Ovary (tissue), 9 donors: ENCODE measurements around the gene ANXA6. TPM values are rescaled to one million over a fixed set of nuclear protein-coding genes. Genes with fewer than 3 reads are reported as not detected.

Experiments
- DNase-seq, 5 donors: peaks; one replicate each; pipeline ENCODE4 v3.0.0-alpha.2; 2019 to 2020
- H3K27ac ChIP-seq, 2 donors: fragments of 200-600 bp; one replicate each; pipeline versions ENCODE4 v1.5.1 to v1.8.0; 2019 to 2022
- H3K27me3 ChIP-seq: fragments of 200-600 bp; one replicate; pipeline ENCODE4 v1.8.0; 2022
- H3K36me3 ChIP-seq: fragments of 200-600 bp; sonication (generic); one replicate; pipeline ENCODE4 v1.5.1; 2019
- H3K4me1 ChIP-seq: one replicate; pipeline ENCODE4 v1.8.1; 2013; ENCODE audit warnings: mild to moderate bottlenecking, moderate library complexity; ENCODE audit not compliant: insufficient read depth
- H3K4me3 ChIP-seq: fragments of 200-600 bp; sonication (generic); one replicate; pipeline ENCODE4 v1.5.1; 2017
- H3K9me3 ChIP-seq, 2 donors: fragments of 200-600 bp in 1 of 2; sonication (generic) in 1 of 2; one replicate each; pipeline versions ENCODE4 v1.5.1 to v1.8.1; 2013 to 2019; ENCODE audit warnings: mild to moderate bottlenecking in 1 of 2, moderate library complexity in 1 of 2
- CTCF ChIP-seq, 3 donors: fragments of 450-650 bp in 2 of 3; fragments of 200-600 bp in 1 of 3; IDR thresholded peaks; one replicate each; pipeline versions ENCODE4 v1.5.1 to v1.8.0; 2016 to 2022; ENCODE audit warnings: antibody characterized with exemption in 3 of 3, mild to moderate bottlenecking in 1 of 3
- EP300 ChIP-seq: sonication (generic); formaldehyde crosslinking; IDR thresholded peaks from one replicate; pipeline ENCODE4 v1.6.1; 2017; ENCODE audit warnings: antibody characterized with exemption
- POLR2A ChIP-seq: fragments of 450-650 bp; IDR thresholded peaks from one replicate; pipeline ENCODE4 v1.6.1; 2017; ENCODE audit warnings: antibody characterized with exemption, mild to moderate bottlenecking, moderate library complexity
- WGBS, 3 donors: extraction: QIAGEN DNeasy Blood & Tissue Kit in 1 of 3; methylation state at CpG; one replicate each; pipeline versions ENCODE4 v1.1.5 to v1.1.7; 2013 to 2017; 5-methylcytosine and 5-hydroxymethylcytosine counted together
- intact Hi-C, 4 donors: fragments of 100-400 bp; cut with DNase I; formaldehyde crosslinking; loops; one replicate each; pipeline versions ENCODE4 v1.11.0 to v1.15.1; 2022 to 2023
- polyA plus RNA-seq, 2 donors: library from polyadenylated mRNA; stranded (reverse); fragments of 200-250 nt in 1 of 2; fragments of 350-450 nt in 1 of 2; fragmentation: Illumina TruSeq in 1 of 2; extraction: RNeasy Lipid Tissue Mini Kit (QIAGEN cat#74804) in 1 of 2; gene quantifications; one replicate each; pipeline ENCODE4 v1.2.3, GENCODE V29; 2013 to 2014
- total RNA-seq, 7 donors: library from RNA; depleted of rRNA in 2 of 7; stranded (reverse); fragments of >200 nt in 2 of 7; fragmentation: NEBNext Ultra II Directional in 3 of 7; extraction: Animal tissue kit (Norgen Biotek cat#: 25700) in 3 of 7; gene quantifications; one replicate each; pipeline versions ENCODE4 v1.1.0 to v1.2.4, GENCODE V29; 2016 to 2023
- donor health status: DM: no; HTN: no; CAD: no; lungs with moderate emphysema.
- donor health status: DM: no; HTN: no; CAD: no.
- donor health status: Bipolar disorder and iron deficiency.
- donor health status: DM: yes; HTN: yes; CAD: no.
- donor health status: DM: no; HTN: no; CAD: no.
- donor health status: DM: yes; HTN: yes; CAD: no.

Gene ANXA6
- total and polyA plus RNA-seq, 9 donors = 117 to 541 (median 225) TPM

GRCh38 chr5:151195622-151196021 is 38.0 kb upstream of the ANXA6 start:
- Histone ChIP-seq H3K27me3 (no peaks in the 10 kb centered on the region), H3K4me3 (no peak overlapping the region), H3K4me1 (no peaks in the 10 kb centered on the region), H3K27ac (no peak overlapping the region), H3K9me3 (no peaks in the 10 kb centered on the region), H3K36me3 (no peaks in the 10 kb centered on the region)
- 82 to 85% (median 84%) methylated on average over 5 of the region's 5 CpGs for WGBS, 3 donors
- intact Hi-C loops = no loop called here
- no peak for TF ChIP-seq POLR2A
- no peak for TF ChIP-seq CTCF (IDR thresholded peaks at IDR 0.05)
- TF ChIP-seq EP300 = no peak
- DNase-seq = no peak

GRCh38 chr5:151192626-151193025 is 35.0 kb upstream of the ANXA6 start:
- Histone ChIP-seq H3K36me3 (no peaks in the 10 kb centered on the region), H3K4me1 (no peaks in the 10 kb centered on the region), H3K4me3 (no peak overlapping the region), H3K27ac (no peak overlapping the region), H3K9me3 (no peaks in the 10 kb centered on the region), H3K27me3 (no peaks in the 10 kb centered on the region)
- TF ChIP-seq CTCF (IDR thresholded peaks at IDR 0.05) (no peak), EP300 (no peak), POLR2A (no peak)
- intact Hi-C loops = no loop called here
- DNase-seq = no peak

GRCh38 chr5:151191661-151192060 is 34.1 kb upstream of the ANXA6 start:
- WGBS, 3 donors = 97 to 100% (median 97%) methylated on average over 1 of the region's 1 CpG
- TF ChIP-seq EP300 (no peak), CTCF (IDR thresholded peaks at IDR 0.05) (no peak), POLR2A (no peak)
- intact Hi-C loops = loop anchor here in 1 of 4 donors (2.0 kb wide), 1 partner anchor 31 kb away; no protein-coding TSS in a partner anchor
- no peaks in the 10 kb centered on the region for H3K36me3 ChIP-seq
- no peaks in the 10 kb centered on the region for H3K9me3 ChIP-seq
- no peaks in the 10 kb centered on the region for H3K27me3 ChIP-seq
- H3K4me1 ChIP-seq = no peaks in the 10 kb centered on the region
- no peak overlapping the region for H3K27ac ChIP-seq
- no peak overlapping the region for H3K4me3 ChIP-seq
- DNase-seq = no peak

- 91 to 98% (median 94%) methylated on average over 2 of the region's 2 CpGs for WGBS, 3 donors
- H3K27ac ChIP-seq = no peak overlapping the region
- H3K27me3 ChIP-seq = no peaks in the 10 kb centered on the region
- no peaks in the 10 kb centered on the region for H3K4me1 ChIP-seq
- no peak for DNase-seq
- no peaks in the 10 kb centered on the region for H3K36me3 ChIP-seq
- TF ChIP-seq EP300 = no peak
- no peak for TF ChIP-seq POLR2A
- no peak for TF ChIP-seq CTCF (IDR thresholded peaks at IDR 0.05)
- no peak overlapping the region for H3K4me3 ChIP-seq
- no peaks in the 10 kb centered on the region for H3K9me3 ChIP-seq
- intact Hi-C loops = no loop called here
These were observed 31.6 kb upstream of the ANXA6 start for GRCh38 chr5:151189151-151189550.

- Histone ChIP-seq H3K36me3 (no peaks in the 10 kb centered on the region), H3K27me3 (no peaks in the 10 kb centered on the region), H3K9me3 (no peaks in the 10 kb centered on the region), H3K4me3 (no peak overlapping the region), H3K4me1 (no peaks in the 10 kb centered on the region), H3K27ac (no peak overlapping the region)
- intact Hi-C loops = no loop called here
- DNase-seq = no peak
- WGBS, 3 donors = 61 to 77% (median 68%) methylated on average over 4 of the region's 4 CpGs
- TF ChIP-seq POLR2A = no peak
- TF ChIP-seq CTCF (IDR thresholded peaks at IDR 0.05) = no peak
- no peak for TF ChIP-seq EP300
These were observed 29.0 kb upstream of the ANXA6 start for GRCh38 chr5:151186538-151186937.
